Suppressor macrophage (primary cell): ENCODE measurements around the gene ASCL4.

Experiments
- DNase-seq, 4 experiments: peaks; one replicate each; pipeline ENCODE4 v3.0.0-alpha.2; 2020 to 2022

ASCL4 gene

DNA sequence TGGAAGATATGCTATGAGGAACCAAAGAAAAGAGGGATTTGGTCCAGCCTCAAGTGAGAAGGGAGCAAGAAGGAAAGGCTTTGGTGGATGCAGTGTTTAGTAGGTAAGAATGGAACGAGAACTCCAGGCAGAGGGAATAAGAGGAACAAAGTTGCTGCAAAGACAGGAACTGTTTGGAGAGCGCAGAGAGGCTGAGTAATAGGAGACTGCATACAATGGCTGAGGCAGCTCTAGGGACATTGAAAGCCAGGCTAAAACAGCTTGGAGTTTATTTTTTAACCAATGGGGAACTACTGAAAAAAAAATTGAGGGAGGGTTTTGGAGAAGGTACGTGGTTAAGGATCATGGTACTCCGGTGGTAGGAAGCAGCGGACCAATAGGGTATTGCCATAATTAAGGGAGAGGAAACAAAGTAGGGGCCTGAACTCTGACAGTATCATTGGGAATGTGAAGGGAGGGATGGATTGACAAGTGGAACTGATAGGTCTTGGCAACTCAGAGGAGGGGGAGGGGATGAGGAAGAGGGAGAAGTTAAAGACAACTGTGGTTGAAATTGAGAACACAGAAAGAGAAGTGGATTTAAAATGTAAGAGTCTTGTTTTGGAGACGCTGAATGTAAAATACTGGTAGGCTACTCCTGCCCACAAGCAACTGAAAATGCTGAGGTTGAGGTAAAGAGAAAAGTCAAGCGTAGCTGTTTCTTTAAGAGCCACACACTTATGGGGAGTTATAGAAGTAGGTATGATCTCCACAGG is 4.8 kb downstream of the ASCL4 start:
- DNase-seq, result peak; percentile 56 to 87 (median 74)

DNA sequence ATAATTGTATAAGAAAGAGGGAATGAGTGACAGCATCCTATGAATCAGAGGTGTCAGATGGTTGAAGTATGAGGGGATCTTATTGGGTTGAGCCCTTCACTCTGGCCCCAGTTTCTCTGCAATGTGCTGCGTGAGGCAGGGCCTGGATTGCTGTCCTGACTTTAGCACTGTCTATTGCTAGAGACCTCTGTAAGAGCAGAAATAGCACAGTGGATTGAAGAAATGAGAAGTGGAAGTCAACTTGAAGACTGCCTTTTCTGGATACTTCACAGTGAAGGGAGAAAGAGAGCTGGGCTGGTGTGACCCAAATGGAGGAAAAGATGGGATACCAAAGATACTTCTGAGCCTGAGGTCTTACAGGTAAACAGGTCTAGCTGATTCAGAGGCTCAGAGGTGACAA is 5.8 kb downstream of the ASCL4 start:
- peak; percentile 11 to 69 (median 42) for DNase-seq

DNA sequence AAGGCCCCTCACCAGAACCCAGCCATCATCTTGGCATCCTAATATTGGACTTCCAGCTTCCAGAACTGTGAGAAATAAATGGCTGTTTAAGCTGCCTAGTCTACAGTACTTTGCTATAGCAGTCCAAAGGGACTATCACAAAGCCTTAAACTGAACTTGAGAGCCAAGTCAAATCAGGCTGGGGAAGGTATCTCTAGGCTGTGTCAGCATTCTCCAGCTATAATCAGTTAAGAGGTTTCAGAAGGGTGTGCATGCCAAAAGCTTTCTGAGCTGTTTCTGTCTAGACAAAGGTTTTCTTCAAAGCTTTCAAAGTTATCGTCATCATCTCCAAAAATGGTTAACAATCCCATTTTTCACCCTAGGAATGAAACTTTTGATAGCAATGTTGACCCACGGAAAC is 7.6 kb downstream of the ASCL4 start:
- DNase-seq, result no peak

DNA sequence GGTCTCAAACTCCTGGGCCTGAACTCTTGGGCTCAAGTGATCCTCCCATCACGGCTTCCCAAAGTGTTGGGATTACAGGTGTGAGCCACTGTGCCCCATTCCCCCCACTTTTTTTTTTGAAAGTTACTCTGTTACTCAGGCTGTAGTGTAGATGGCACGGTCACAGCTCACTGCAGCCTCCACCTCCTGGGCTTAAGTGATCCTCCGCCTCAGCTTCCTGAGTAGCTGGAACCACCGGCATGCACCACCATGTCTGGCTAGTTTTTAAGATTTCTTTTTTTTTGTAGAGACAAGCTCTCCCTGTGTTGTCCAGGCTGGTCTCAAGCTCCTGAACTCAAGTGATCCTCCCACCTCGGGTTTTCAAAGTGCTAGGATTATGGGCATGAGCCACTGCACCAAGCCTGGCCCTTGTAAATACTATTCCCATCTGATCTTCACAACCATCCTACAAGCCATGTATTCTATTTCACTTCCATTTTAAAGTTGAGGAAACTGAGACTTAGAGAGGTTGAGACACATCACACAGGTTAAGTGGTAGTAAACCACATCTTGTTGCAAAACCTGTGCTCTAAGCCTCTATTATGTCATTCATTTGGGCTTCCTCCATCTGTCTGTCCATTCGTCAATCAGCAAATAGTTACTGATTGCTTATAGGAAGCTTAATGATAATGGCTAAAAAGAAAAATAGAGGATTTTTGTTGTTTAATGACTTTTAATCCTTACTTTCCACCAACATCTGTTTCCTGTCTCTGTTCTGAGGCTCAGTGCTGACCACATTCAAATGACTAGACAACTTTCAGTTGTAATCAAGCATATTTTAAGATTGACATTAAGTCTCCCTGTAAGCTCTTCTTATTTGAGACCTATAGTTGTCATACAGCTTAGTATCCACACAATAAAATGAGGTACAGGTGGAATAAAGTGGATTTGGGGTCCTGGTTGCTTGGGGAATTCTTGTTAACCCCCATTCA is 9.2 kb downstream of the ASCL4 start:
- peak in 1 of 4 experiments; percentile 20 for DNase-seq

DNA sequence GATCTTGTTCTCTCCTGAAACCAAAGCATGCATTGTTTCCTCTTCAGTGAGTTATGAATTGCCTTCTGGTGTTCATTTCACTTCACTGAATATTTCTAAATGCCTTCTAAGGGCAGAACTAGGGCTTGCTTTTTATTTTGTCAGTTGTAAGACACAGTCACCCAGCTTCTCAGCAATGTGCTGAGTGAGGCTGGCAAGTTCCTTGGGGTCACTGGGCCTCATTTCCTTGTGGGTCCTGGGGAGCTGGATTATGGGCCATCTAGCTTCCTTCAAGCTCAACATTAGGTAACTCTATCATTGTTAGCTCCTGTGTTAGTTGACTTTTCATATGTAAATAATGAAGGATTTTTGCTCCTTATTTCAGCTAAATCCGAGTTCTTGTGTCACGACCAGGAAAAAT is 13.8 kb downstream of the ASCL4 start:
- DNase-seq, result no peak

DNA sequence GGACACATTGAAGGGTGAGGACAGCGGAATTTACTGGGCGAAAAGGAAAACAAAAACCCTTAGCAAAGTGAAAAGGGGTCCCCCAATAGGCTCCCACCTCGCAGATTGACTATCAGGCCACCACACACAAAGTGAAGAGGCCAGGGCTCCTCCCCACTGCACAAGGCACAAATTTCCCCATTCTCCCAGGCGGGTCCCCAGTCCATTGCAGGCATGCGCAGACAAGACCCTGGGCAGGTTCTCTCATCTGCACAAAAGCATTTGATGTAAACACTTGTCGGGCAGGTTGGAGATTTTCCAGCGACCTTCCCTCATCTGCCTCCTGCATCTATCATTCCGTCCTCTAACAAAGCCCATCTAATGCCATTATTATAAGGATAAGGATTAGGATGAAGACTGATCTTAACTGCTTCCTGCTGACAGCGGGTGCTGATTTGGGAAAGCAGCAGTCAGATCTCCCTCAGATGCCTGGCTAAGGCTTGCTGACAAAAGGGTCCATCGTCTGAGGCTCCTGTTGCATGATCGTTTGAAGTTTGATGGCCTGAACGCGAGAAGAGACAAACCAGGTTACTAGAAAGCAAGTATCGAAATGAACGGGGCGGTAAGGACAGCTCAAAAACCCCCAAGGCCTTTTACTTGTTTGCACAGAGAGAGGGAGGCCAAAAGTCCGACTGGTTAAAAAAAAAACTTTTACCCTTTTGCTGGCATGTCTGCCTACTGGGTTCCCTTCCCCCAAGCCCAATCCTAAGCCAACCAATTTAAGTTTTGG is 14.4 kb downstream of the ASCL4 start:
- no peak for DNase-seq

DNA sequence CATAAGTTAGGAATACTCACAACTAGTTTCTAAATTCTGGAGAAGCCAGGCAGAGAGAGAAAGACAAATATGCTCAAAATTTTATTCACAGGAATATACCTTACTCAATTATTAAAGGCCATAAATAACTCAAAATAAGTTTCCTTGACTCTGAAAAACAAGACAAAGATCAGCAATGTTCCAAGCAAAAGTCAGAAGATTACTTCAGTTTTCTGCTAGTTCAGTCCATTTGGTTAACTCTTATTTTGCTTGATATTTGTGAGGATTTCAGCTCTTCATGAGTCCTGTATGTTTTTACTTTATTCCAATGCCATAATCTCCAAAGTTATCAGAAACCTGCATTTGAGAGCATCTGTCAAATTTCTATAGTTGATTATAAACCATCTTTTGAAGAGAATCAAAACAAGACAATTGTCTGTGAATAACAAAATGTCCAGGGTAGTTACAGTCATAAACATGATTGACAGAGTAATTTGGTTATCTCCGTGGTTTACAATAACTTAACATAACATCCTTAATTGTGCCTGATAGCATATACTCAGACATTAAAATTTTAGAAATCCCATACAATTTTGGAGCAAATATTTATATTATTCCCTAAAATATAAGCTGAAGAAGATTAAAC is 17.1 kb downstream of the ASCL4 start:
- no peak for DNase-seq

DNA sequence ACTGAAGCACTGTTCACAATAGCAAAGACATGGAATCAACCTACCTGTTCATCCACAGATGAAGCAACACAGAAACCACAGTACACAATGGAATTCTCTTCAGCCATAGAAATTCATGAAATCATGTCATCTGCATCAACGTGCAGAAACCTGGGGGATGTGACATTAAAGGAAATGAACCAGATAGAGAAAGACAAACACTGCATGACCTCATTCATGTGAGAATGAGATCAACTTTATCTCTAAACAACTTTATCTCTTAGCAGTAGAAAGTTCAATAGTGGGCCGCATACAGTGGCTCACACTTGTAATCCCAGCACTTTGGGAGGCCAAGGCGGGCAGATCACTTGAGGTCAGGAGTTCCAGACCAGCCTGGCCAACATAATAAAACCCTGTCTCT is 19.9 kb downstream of the ASCL4 start:
- DNase-seq, result no peak

DNA sequence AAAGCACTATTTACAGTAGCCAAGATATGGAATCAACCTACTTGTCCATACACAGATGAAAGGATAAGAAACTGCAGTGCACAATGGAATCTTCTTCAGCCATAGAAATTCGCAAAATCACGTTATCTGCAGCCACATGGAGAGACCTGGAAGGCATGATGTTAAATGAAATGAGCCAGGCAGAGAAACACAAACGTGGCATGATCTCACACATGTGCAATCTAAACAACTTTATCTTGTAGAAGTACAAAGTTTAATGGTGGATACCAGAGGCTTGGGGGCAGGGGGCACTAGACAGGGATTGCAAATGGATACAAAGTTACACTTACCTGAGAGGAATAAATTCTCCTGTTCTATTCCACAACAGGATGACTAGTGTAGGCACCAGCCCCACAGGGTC is 24.1 kb downstream of the ASCL4 start:
- DNase-seq, result no peak

DNA sequence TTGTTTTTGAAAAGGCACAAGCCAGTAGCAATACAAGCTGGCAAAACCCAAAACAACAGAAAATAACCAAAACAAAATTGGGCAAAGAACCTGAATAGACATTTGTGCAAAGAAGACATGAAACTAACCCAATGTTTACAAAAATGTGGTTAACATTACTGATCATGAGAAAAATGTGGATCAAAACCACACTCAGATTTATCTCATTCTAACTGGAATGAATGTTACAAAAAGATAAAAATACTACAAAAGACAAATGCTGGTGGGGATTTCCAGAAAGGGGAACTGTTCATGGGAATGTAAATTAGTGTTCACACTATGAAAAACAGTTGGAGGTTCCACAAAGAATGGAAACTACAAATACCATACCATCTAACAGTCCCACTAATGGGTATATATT is 26.6 kb downstream of the ASCL4 start:
- peak in 1 of 4 experiments; percentile 13 for DNase-seq

DNA sequence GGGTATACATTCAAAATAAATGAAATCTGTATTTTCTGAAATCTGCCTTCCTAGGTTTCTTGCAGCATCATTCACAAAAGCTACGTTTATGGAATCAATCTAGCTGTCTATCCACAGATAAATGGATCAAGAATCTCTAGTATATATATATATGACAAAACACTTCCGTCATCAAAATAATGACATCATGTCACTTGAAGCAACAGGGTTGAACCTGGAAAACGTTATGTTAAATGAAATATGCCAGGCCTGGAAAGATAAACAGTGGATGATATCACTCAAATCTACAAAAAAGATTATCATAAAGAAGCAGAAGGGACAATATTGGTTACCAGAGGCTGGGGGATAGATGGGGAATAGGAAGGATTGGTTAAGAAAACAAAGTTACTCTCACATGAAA is 28.6 kb downstream of the ASCL4 start:
- DNase-seq, result no peak

DNA sequence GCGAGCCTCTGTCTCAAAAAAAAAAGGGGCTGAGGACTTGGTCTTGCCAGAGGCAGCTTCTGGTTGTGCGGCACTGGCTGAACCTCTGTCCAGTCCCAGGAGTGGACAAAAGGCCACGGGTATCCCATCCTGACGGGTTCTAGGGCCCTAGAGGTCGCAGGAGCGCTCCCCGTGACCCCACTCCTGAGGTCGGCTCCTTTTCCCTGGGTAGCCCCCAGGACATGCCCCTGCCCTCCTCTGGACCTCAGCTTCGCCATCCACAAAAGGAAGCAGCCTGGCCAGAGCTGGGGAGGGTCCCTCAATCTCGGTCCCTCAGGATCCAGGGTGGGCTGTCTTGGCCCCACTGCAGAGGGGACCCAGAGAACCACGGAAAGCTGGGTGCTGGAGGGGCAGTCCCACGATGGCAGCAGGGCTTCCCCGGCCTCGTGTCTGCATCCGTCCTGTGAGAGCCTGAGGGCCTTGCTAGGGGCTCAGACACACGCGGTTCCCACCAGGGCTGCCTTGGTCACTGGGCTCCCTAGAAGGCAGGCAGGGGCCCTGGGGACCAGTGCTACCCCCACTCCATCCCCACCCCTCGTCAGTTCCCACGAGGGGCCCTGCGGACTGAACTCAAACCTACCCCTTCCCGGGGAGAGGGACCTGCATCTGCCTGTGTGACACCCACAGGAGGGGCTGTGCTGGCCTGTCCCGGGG is 31.1 kb downstream of the ASCL4 start:
- DNase-seq, result no peak

DNA sequence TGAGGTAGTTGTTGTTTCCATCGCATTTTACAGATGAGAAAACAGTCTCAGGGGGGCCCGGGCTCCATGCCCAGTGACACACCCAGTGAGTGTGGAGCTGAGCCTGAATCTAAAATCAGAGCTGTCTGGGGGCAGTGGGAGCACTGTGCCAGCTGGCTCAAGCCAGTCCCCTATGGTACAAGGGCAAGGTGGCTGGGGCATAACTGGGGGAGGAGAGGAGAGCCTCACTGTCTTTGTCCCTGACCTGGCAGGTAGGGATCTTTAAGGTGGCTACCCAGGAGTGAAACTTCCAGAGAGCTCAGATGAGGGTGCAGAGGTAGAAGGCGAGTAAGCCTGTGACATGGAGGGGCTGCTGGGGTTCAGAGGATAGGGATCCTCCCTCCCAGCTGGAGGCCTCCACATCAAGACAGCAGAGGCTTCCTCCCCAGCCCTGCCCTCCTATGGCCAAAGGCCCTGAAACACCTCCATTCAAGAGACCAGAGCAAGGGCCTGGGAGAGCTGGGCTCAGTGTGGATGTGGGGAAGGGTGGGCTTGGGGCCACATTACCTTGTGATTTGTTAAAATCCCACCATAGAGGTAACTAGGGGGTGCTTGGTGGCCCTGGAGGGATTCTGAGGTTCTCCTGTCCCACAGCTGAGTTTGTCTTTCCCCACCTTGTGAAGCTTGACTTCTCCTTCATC is 33.1 kb downstream of the ASCL4 start:
- DNase-seq, result no peak

DNA sequence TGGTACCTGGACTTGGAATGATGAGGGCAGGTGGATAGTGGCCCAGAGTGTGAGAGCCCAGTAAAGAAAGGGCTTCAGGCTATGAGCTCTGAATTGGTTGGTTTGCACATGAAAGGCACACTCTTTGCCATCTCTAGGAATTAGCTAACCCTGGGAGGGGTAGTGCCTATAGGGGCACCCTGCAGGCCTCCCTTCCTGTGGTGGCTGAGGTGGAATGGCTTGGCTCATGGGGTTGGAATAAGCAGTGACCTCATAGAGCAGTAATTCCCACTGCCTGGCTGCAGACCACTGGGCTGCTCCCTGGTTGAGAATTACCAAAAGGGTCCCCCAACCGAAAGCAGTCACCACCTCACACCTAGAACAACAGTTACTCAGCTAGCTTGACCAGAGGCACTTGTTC is 42.7 kb downstream of the ASCL4 start:
- no peak for DNase-seq

DNA sequence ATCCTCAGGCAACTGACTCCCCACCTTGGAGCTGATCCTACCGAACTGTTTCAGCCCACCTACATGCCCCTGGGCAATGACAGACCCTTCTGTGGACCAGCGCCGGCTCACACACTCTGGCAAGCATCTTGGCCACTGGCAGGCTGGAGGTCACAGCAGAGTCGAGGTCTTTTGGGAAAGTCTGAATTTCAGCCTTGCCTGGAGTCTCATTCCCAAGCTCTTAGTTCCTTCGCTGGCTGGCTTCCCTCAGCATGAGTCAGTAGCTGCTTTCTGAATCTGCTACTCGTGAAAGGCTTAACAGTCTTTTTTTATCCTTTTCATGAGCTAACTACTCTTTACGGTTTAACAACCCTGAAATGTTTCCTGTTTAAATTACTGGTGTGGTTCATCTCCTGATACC is 44.5 kb downstream of the ASCL4 start:
- DNase-seq, result no peak

DNA sequence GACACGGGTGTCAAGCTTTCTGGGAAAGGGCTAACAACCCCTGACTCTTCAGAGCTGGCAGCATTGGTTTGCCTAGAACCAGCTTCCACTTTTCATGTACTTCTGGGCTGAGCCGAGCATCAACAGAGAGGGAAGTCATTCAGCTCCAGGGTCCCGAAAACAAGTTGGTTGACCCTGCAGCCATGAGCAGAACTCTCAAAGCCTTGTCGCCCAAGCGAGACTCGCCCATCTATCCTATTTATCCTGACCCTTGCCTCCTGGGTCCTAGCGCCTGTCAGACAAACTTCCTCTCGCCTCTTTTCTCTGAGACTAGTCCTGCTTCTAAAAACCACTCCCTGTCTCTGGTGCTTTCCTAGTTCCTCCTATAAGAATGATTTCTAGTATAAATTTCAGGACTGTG is 47.9 kb downstream of the ASCL4 start:
- peak in 2 of 4 experiments; percentile 24 to 33 for DNase-seq
